Erythroblast (primary cell): ENCODE measurements around the gene ZNF274.

Source experiments
- GATA1 ChIP-seq: IDR thresholded peaks from 2 replicates; pipeline ENCODE4 v1.6.1; 2011; ENCODE audit warnings: low read depth, mild to moderate bottlenecking, control low read depth, low read length, moderate library complexity
- POLR2A ChIP-seq: IDR thresholded peaks from 2 replicates; pipeline ENCODE4 v1.6.1; 2011; ENCODE audit warnings: mild to moderate bottlenecking, low read length

GRCh38 chr19:58182989-58183816 lies at the start of gene ZNF274:
- TF ChIP-seq POLR2A (peak; percentile 90), GATA1 (no peak)
